Loucy (cell line): ENCODE measurements around the gene CAMTA1.

Experiments used
- H2AFZ ChIP-seq: fragments of 200-600 bp; sonication (generic); 2 replicates; pipeline ENCODE4 v1.6.0; 2016; ENCODE audit warnings: antibody characterized with exemption, mild to moderate bottlenecking, low read length, moderate library complexity
- H3F3A ChIP-seq: fragments of 200-600 bp; 2 replicates; pipeline ENCODE4 v1.6.0; 2016; ENCODE audit warnings: antibody characterized with exemption, low read depth, mild to moderate bottlenecking
- H3K27me3 ChIP-seq: fragments of 200-600 bp; sonication (generic); 2 replicates; pipeline ENCODE4 v1.6.1; 2014; ENCODE audit warnings: low read length, mild to moderate bottlenecking; ENCODE audit not compliant: insufficient read depth, poor library complexity, severe bottlenecking
- H3K36me3 ChIP-seq: fragments of 200-600 bp; sonication (generic); 2 replicates; pipeline ENCODE4 v1.6.1; 2016; ENCODE audit warnings: low read length; ENCODE audit not compliant: insufficient read depth
- H3K4me1 ChIP-seq: fragments of 200-600 bp; sonication (generic); 2 replicates; pipeline ENCODE4 v1.5.1; 2014; ENCODE audit warnings: low read length, mild to moderate bottlenecking; ENCODE audit not compliant: insufficient read depth, poor library complexity, severe bottlenecking
- H3K4me2 ChIP-seq: fragments of 200-600 bp; sonication (generic); 2 replicates; pipeline ENCODE4 v1.6.0; 2014; ENCODE audit warnings: antibody characterized with exemption, low read length, low read depth, mild to moderate bottlenecking; ENCODE audit not compliant: poor library complexity, severe bottlenecking
- H3K4me3 ChIP-seq: fragments of 200-600 bp; sonication (generic); 2 replicates; pipeline ENCODE4 v1.5.1; 2014; ENCODE audit warnings: low read length, mild to moderate bottlenecking, mixed read lengths; ENCODE audit not compliant: poor library complexity, severe bottlenecking
- H3K79me2 ChIP-seq: fragments of 200-600 bp; sonication (generic); 2 replicates; pipeline ENCODE4 v1.6.1; 2014; ENCODE audit warnings: low read length; ENCODE audit not compliant: insufficient read depth
- H3K9ac ChIP-seq: fragments of 200-600 bp; sonication (generic); 2 replicates; pipeline ENCODE4 v1.6.0; 2014; ENCODE audit warnings: mild to moderate bottlenecking, low read depth, low read length, moderate library complexity; ENCODE audit not compliant: poor library complexity, severe bottlenecking
- H3K9me2 ChIP-seq: fragments of 200-600 bp; sonication (generic); replicated peaks from 2 replicates; pipeline ENCODE4 v1.6.1; 2016; ENCODE audit warnings: low read depth, low read length, mixed read lengths
- H3K9me3 ChIP-seq: fragments of 200-600 bp; sonication (generic); 2 replicates; pipeline ENCODE4 v1.6.1; 2014; ENCODE audit warnings: mild to moderate bottlenecking, antibody characterized with exemption, low read length, low read depth; ENCODE audit not compliant: insufficient read depth
- H4K20me1 ChIP-seq: fragments of 200-600 bp; sonication (generic); 2 replicates; pipeline ENCODE4 v1.6.0; 2014; ENCODE audit warnings: antibody characterized with exemption, low read length, mild to moderate bottlenecking; ENCODE audit not compliant: insufficient read depth, poor library complexity, severe bottlenecking
- CTCF ChIP-seq: fragments of 200-600 bp; sonication (generic); conservative IDR thresholded peaks from 2 replicates; pipeline ENCODE4 v1.5.1; 2014; ENCODE audit warnings: mild to moderate bottlenecking, antibody characterized with exemption, low read length
- EZH2phosphoT487 ChIP-seq: fragments of 200-600 bp; IDR thresholded peaks from 2 replicates; pipeline ENCODE4 v1.6.1; 2018; ENCODE audit warnings: antibody characterized with exemption, mild to moderate bottlenecking, moderate library complexity, borderline replicate concordance

Gene CAMTA1

GRCh38 chr1:7533006-7533405 lies 747.8 kb downstream of the CAMTA1 start:
- H4K20me1 ChIP-seq: no peaks in the 10 kb centered on the region
- H3K36me3 ChIP-seq: no peaks in the 10 kb centered on the region
- TF ChIP-seq CTCF (no peak), EZH2phosphoT487 (no peak)
- no peak overlapping the region for H3K9ac ChIP-seq
- H3K27me3 ChIP-seq: no peaks in the 10 kb centered on the region
- H3K4me1 ChIP-seq: no peaks in the 10 kb centered on the region
- no peak overlapping the region for H3K4me3 ChIP-seq
- no peaks in the 10 kb centered on the region for H3K9me2 ChIP-seq
- H3K79me2 ChIP-seq: no peaks in the 10 kb centered on the region
- no peaks in the 10 kb centered on the region for H3K9me3 ChIP-seq
- H3F3A ChIP-seq: no peaks in the 10 kb centered on the region
- H3K4me2 ChIP-seq: no peak overlapping the region
- H2AFZ ChIP-seq: no peak overlapping the region

- Histone ChIP-seq H3K36me3 (no peaks in the 10 kb centered on the region), H3K27me3 (no peaks in the 10 kb centered on the region), H3K79me2 (no peaks in the 10 kb centered on the region), H3K4me1 (no peaks in the 10 kb centered on the region), H3K9me2 (no peaks in the 10 kb centered on the region), H3K4me3 (no peak overlapping the region), H3K9ac (no peak overlapping the region), H3K9me3 (no peaks in the 10 kb centered on the region), H2AFZ (no peak overlapping the region), H3K4me2 (no peak overlapping the region), H4K20me1 (no peaks in the 10 kb centered on the region), H3F3A (no peaks in the 10 kb centered on the region)
- TF ChIP-seq CTCF: no peak
- TF ChIP-seq EZH2phosphoT487: no peak
Observed at GRCh38 chr1:7534061-7534825, 749.0 kb downstream of the CAMTA1 start.

- Histone ChIP-seq H3K9me2 (no peaks in the 10 kb centered on the region), H3K9me3 (no peaks in the 10 kb centered on the region), H3K4me3 (no peak overlapping the region), H3K9ac (no peak overlapping the region), H3K79me2 (no peaks in the 10 kb centered on the region), H2AFZ (no peak overlapping the region), H3K4me1 (no peaks in the 10 kb centered on the region), H3K36me3 (no peaks in the 10 kb centered on the region), H3K27me3 (no peaks in the 10 kb centered on the region), H3K4me2 (no peak overlapping the region), H3F3A (no peaks in the 10 kb centered on the region), H4K20me1 (no peaks in the 10 kb centered on the region)
- TF ChIP-seq EZH2phosphoT487: no peak
- TF ChIP-seq CTCF: no peak
Observed at GRCh38 chr1:7535016-7535415, 749.8 kb downstream of the CAMTA1 start.
